H1 (cell line): Measurements from ENCODE around the gene GPR150. TPM values are rescaled to one million over a fixed set of nuclear protein-coding genes. Genes with fewer than 3 reads are reported as not detected.

Experiments
- CTCF ChIA-PET: fragments of 300-600 bp; sonication (Branson Sonifier 250); formaldehyde crosslinking; loops from one replicate; lab custom pipeline; 2021; ENCODE audit not compliant: partially characterized antibody; lab: Charles Lee
- POLR2A ChIA-PET: fragments of 300-600 bp; sonication (Branson Sonifier 250); formaldehyde crosslinking; loops from one replicate; lab custom pipeline; 2021; ENCODE audit warnings: inconsistent platforms; ENCODE audit not compliant: partially characterized antibody; lab: Charles Lee
- DNase-seq, 2 experiments: peaks; one replicate each; pipeline versions ENCODE4 v3.0.0 to v3.0.0-alpha.2; 2010 to 2022; ENCODE audit warnings: low spot score in 2 of 2, low read depth in 1 of 2, mixed read lengths in 1 of 2
- FAIRE-seq: peaks from 2 replicates; lab custom pipeline; 2011; peaks lifted over from hg19 to GRCh38; lab: Jason Lieb, UNC
- H2AFZ ChIP-seq: 2 replicates; pipeline ENCODE4 v1.8.1; 2012; ENCODE audit warnings: low read length, inconsistent platforms
- H2AK5ac ChIP-seq: 2 replicates; pipeline ENCODE4 v1.6.1; 2013; ENCODE audit warnings: low read depth, low read length
- H2BK120ac ChIP-seq: replicated peaks from 2 replicates; pipeline ENCODE3; 2013; ENCODE audit warnings: low read depth, low read length, inconsistent platforms
- H2BK12ac ChIP-seq: 2 replicates; pipeline ENCODE4 v1.6.1; 2013; ENCODE audit warnings: low read depth, low read length
- H2BK15ac ChIP-seq: 2 replicates; pipeline ENCODE4 v1.6.1; 2013; ENCODE audit warnings: low read length
- H2BK20ac ChIP-seq: 2 replicates; pipeline ENCODE4 v1.6.1; 2013; ENCODE audit warnings: low read length
- H2BK5ac ChIP-seq: 2 replicates; pipeline ENCODE4 v1.6.1; 2013; ENCODE audit warnings: low read depth, low read length
- H3K14ac ChIP-seq: 2 replicates; pipeline ENCODE4 v1.6.1; 2013; ENCODE audit warnings: inconsistent platforms; ENCODE audit not compliant: insufficient read length
- H3K18ac ChIP-seq: 2 replicates; pipeline ENCODE4 v1.6.1; 2013; ENCODE audit warnings: low read length; ENCODE audit errors: extremely low read depth
- H3K23ac ChIP-seq: 2 replicates; pipeline ENCODE4 v1.6.1; 2013; ENCODE audit warnings: inconsistent platforms; ENCODE audit not compliant: insufficient read length
- H3K23me2 ChIP-seq: 2 replicates; pipeline ENCODE4 v1.6.1; 2013; ENCODE audit warnings: low read depth, low read length
- H3K27ac ChIP-seq: 2 replicates; pipeline ENCODE4 v1.6.1; 2011; ENCODE audit warnings: low read depth, low read length, inconsistent platforms
- H3K27me3 ChIP-seq, 4 experiments: replicated peaks in 1 of 4; 1 replicate in 1 of 4; 2 replicates in 3 of 4; pipeline versions ENCODE4 v1.6.1 to v1.8.1; 2011 to 2013; ENCODE audit warnings: low read length in 3 of 4, mild to moderate bottlenecking in 3 of 4, inconsistent platforms in 2 of 4, mixed read lengths in 2 of 4, moderate library complexity in 1 of 4; ENCODE audit not compliant: control insufficient read depth in 3 of 4, insufficient read depth in 3 of 4; ENCODE audit errors: extremely low read depth in 1 of 4
- H3K36me3 ChIP-seq, 4 experiments: 2 replicates each; pipeline versions ENCODE4 v1.6.1 to v1.8.1; 2011 to 2013; ENCODE audit warnings: mild to moderate bottlenecking in 4 of 4, low read length in 3 of 4, moderate library complexity in 2 of 4, control low read depth in 1 of 4, inconsistent platforms in 1 of 4; ENCODE audit not compliant: insufficient read depth in 4 of 4, control insufficient read depth in 2 of 4
- H3K4ac ChIP-seq: replicated peaks from 2 replicates; pipeline ENCODE3; 2013; ENCODE audit warnings: low read length, low read depth, mixed read lengths, inconsistent platforms; ENCODE audit not compliant: insufficient read length
- H3K4me1 ChIP-seq, 4 experiments: replicated peaks in 1 of 4; 1 replicate in 1 of 4; 2 replicates in 3 of 4; pipeline versions ENCODE4 v1.6.1 to v1.8.1; 2011 to 2013; ENCODE audit warnings: low read length in 3 of 4, inconsistent platforms in 2 of 4, mixed read lengths in 1 of 4; ENCODE audit not compliant: insufficient read depth in 4 of 4, control insufficient read depth in 3 of 4
- H3K4me2 ChIP-seq, 2 experiments: 2 replicates each; pipeline versions ENCODE4 v1.6.1 to v1.8.1; 2011 to 2013; ENCODE audit warnings: low read depth in 2 of 2, low read length in 2 of 2, control low read depth in 1 of 2, inconsistent platforms in 1 of 2, mild to moderate bottlenecking in 1 of 2; ENCODE audit not compliant: insufficient read depth in 1 of 2
- H3K4me3 ChIP-seq, 4 experiments: fragments of 200-600, 300-600 bp in 1 of 4; sonication (generic), shearing (Covaris generic), sonication (Bioruptor Twin) in 1 of 4; 2 replicates each; pipeline versions ENCODE4 v1.5.1 to v1.8.1; 2011 to 2016; ENCODE audit warnings: low read length in 4 of 4, low read depth in 3 of 4, control low read depth in 2 of 4, inconsistent platforms in 2 of 4, mild to moderate bottlenecking in 2 of 4, mixed read lengths in 1 of 4, moderate library complexity in 1 of 4; ENCODE audit not compliant: insufficient read depth in 2 of 4; ENCODE audit errors: extremely low read depth in 1 of 4
- H3K56ac ChIP-seq: replicated peaks from 2 replicates; pipeline ENCODE3; 2013; ENCODE audit warnings: low read depth, mild to moderate bottlenecking, mixed read lengths, low read length, inconsistent platforms; ENCODE audit not compliant: insufficient read length
- H3K79me1 ChIP-seq: 2 replicates; pipeline ENCODE4 v1.6.1; 2013; ENCODE audit warnings: low read depth, low read length, control low read depth
- H3K79me2 ChIP-seq, 2 experiments: 2 replicates each; pipeline versions ENCODE4 v1.6.1 to v1.8.1; 2012 to 2013; ENCODE audit warnings: low read length in 2 of 2, mild to moderate bottlenecking in 2 of 2, inconsistent platforms in 1 of 2; ENCODE audit not compliant: insufficient read depth in 2 of 2, control insufficient read depth in 1 of 2
- H3K9ac ChIP-seq, 4 experiments: replicated peaks in 1 of 4; 1 replicate in 1 of 4; 2 replicates in 3 of 4; pipeline versions ENCODE4 v1.6.1 to v1.8.1; 2011 to 2013; ENCODE audit warnings: low read depth in 3 of 4, low read length in 3 of 4, control low read depth in 2 of 4, mild to moderate bottlenecking in 2 of 4, moderate library complexity in 2 of 4, inconsistent platforms in 1 of 4; ENCODE audit errors: extremely low read depth in 1 of 4
- H3K9me3 ChIP-seq, 2 experiments: 2 replicates each; pipeline versions ENCODE4 v1.6.1 to v1.8.1; 2012 to 2013; ENCODE audit warnings: mild to moderate bottlenecking in 2 of 2, moderate library complexity in 2 of 2, control low read depth in 1 of 2, inconsistent platforms in 1 of 2, low read depth in 1 of 2, low read length in 1 of 2, mixed read lengths in 1 of 2; ENCODE audit not compliant: insufficient read depth in 2 of 2
- H4K20me1 ChIP-seq, 2 experiments: replicated peaks in 1 of 2; 2 replicates each; pipeline versions ENCODE3 to v1.8.1; 2011 to 2013; ENCODE audit warnings: inconsistent platforms in 2 of 2, low read length in 2 of 2, mild to moderate bottlenecking in 1 of 2; ENCODE audit not compliant: insufficient read depth in 2 of 2, control insufficient read depth in 1 of 2
- H4K5ac ChIP-seq: 2 replicates; pipeline ENCODE4 v1.6.1; 2013; ENCODE audit warnings: low read length, low read depth, mixed read lengths, inconsistent platforms; ENCODE audit not compliant: insufficient read length
- H4K8ac ChIP-seq: 2 replicates; pipeline ENCODE4 v1.8.0; 2013; ENCODE audit warnings: mild to moderate bottlenecking, moderate library complexity, low read length, inconsistent platforms; ENCODE audit not compliant: insufficient read depth; ENCODE audit errors: extremely low read depth
- H4K91ac ChIP-seq: replicated peaks from 2 replicates; pipeline ENCODE3; 2013; ENCODE audit warnings: low read length, mixed read lengths, inconsistent platforms; ENCODE audit not compliant: insufficient read length
- BRCA1 ChIP-seq: IDR thresholded peaks from 2 replicates; pipeline ENCODE4 v1.6.1; 2012; ENCODE audit warnings: low read depth, low read length, improper control_type of control experiment
- CREB1 ChIP-seq: IDR thresholded peaks from 2 replicates; pipeline ENCODE4 v1.6.1; 2012; ENCODE audit warnings: inconsistent platforms
- EGR1 ChIP-seq: IDR thresholded peaks from 2 replicates; pipeline ENCODE4 v1.6.1; 2011; ENCODE audit warnings: low read depth, low read length, borderline replicate concordance
- HDAC2 ChIP-seq, 2 experiments: fragments of 300-600 bp in 1 of 2; sonication (generic) in 1 of 2; IDR thresholded peaks; 2 replicates each; pipeline ENCODE4 v1.6.1; 2011 to 2012; ENCODE audit warnings: low read depth in 2 of 2, low read length in 2 of 2, mild to moderate bottlenecking in 2 of 2, moderate library complexity in 2 of 2, borderline replicate concordance in 1 of 2, inconsistent platforms in 1 of 2
- HDAC6 ChIP-seq: IDR thresholded peaks from one replicate; pipeline ENCODE4 v1.7.1; 2012; ENCODE audit warnings: low read depth, mild to moderate bottlenecking, inconsistent platforms, low read length, moderate library complexity
- KDM4A ChIP-seq: IDR thresholded peaks from one replicate; pipeline ENCODE4 v1.7.1; 2012; ENCODE audit warnings: low read depth, mild to moderate bottlenecking, moderate library complexity, low read length, inconsistent platforms; ENCODE audit not compliant: severe bottlenecking
- POLR2AphosphoS5 ChIP-seq: IDR thresholded peaks from 2 replicates; pipeline ENCODE4 v1.6.1; 2011; ENCODE audit warnings: low read depth, low read length
- POU5F1 ChIP-seq: IDR thresholded peaks from 2 replicates; pipeline ENCODE4 v1.6.1; 2011; ENCODE audit warnings: low read depth, mild to moderate bottlenecking, low read length, moderate library complexity
- SAP30 ChIP-seq: fragments of 300-600 bp; sonication (generic); IDR thresholded peaks from 2 replicates; pipeline ENCODE4 v1.7.1; 2012; ENCODE audit warnings: low read length, moderate library complexity, mild to moderate bottlenecking, inconsistent platforms; ENCODE audit not compliant: insufficient read depth, insufficient replicate concordance
- SP1 ChIP-seq: IDR thresholded peaks from 2 replicates; pipeline ENCODE4 v1.6.1; 2011; ENCODE audit warnings: low read depth, low read length
- SP2 ChIP-seq: IDR thresholded peaks from 2 replicates; pipeline ENCODE4 v1.6.1; 2012; ENCODE audit warnings: mild to moderate bottlenecking, low read length, inconsistent platforms
- SRF ChIP-seq: IDR thresholded peaks from 2 replicates; pipeline ENCODE4 v1.6.1; 2011; ENCODE audit warnings: mild to moderate bottlenecking, low read depth, low read length, moderate library complexity
- TAF1 ChIP-seq: IDR thresholded peaks from 2 replicates; pipeline ENCODE4 v1.6.1; 2011; ENCODE audit warnings: mild to moderate bottlenecking, low read depth, low read length
- TEAD4 ChIP-seq: IDR thresholded peaks from 2 replicates; pipeline ENCODE4 v1.6.1; 2012; ENCODE audit warnings: low read depth, low read length, inconsistent platforms, mixed read lengths
- YY1 ChIP-seq: IDR thresholded peaks from 2 replicates; pipeline ENCODE4 v1.6.1; 2011; ENCODE audit warnings: low read depth, mild to moderate bottlenecking, low read length
- WGBS, 2 experiments: shearing (Covaris generic) in 1 of 2; methylation state at CpG; one replicate each; pipeline versions ENCODE4 v1.1.6 to v1.1.7; 2013 to 2015; ENCODE audit warnings: low lambda C conversion rate in 2 of 2, mixed read lengths in 2 of 2, inconsistent platforms in 1 of 2, low coverage in 1 of 2, missing lambda C conversion rate in 1 of 2; ENCODE audit not compliant: insufficient replicate concordance in 2 of 2, insufficient coverage in 1 of 2, insufficient read length in 1 of 2; ENCODE audit errors: extremely low coverage in 1 of 2, missing lambda C conversion rate in 1 of 2; 5-methylcytosine and 5-hydroxymethylcytosine counted together
- polyA plus RNA-seq, 7 experiments: library from polyadenylated mRNA; depleted of rRNA in 3 of 7; stranded (reverse) in 5 of 7; unstranded in 2 of 7; fragments of >200 nt in 5 of 7; fragments of 200-250 nt in 2 of 7; gene quantifications; 1 replicate in 5 of 7; 2 replicates in 1 of 7; 4 replicates in 1 of 7; pipeline versions ENCODE4 v1.2.1 to v1.2.3, GENCODE V29; 2011 to 2013; ENCODE audit warnings: missing spikeins in 2 of 7, mixed read lengths in 2 of 7
- total RNA-seq: library from RNA; stranded (reverse); fragmentation: NEBNext Ultra II Directional; extraction: Animal tissue kit (Norgen Biotek cat#: 25700); gene quantifications from 2 replicates; pipeline ENCODE4 v1.2.1, GENCODE V29; 2021

Gene GPR150
- total and polyA plus RNA-seq, 2 of the 8 experiments (the other 6 are each of a cell fraction or from before 2014, with no cell fraction given): 0.14 TPM; not detected in 1

- H3K36me3 ChIP-seq: no peaks in the 10 kb centered on the region
- ChIA-PET CTCF (interaction anchor here (0.9 to 1.4 kb wide), 4 partner anchors 10 to 669 kb away, joined by 3 read pairs; no protein-coding TSS in a partner anchor), POLR2A (no interaction called here)
- H3K23me2 ChIP-seq: no peaks in the 10 kb centered on the region; the same call in 1 of the 2 replicates
- H3K27ac ChIP-seq: no peak overlapping the region
- H3K79me2 ChIP-seq: no peaks in the 10 kb centered on the region
- FAIRE-seq (no peak), DNase-seq (no peak)
- TF ChIP-seq POU5F1 (no peak), HDAC6 (no peak), SP1 (no peak), KDM4A (no peak), EGR1 (no peak), SP2 (no peak), TEAD4 (no peak), CREB1 (no peak), TAF1 (no peak), YY1 (no peak), BRCA1 (no peak), SAP30 (no peak), POLR2AphosphoS5 (no peak), HDAC2 (IDR thresholded peaks at IDR 0.05; ENCODE audit: borderline replicate concordance in 1 of 2, low read depth in 2 of 2, low read length in 2 of 2) (no peak), SRF (no peak)
- H4K91ac ChIP-seq: no peak overlapping the region
- no peak overlapping the region for H2AFZ ChIP-seq
- H3K4me1 ChIP-seq: no peaks in the 10 kb centered on the region
- H3K4ac ChIP-seq: no peak overlapping the region
- H4K5ac ChIP-seq: no peak overlapping the region
- H2AK5ac ChIP-seq: no peak overlapping the region
- no peak overlapping the region for H2BK15ac ChIP-seq
- H3K79me1 ChIP-seq: no peaks in the 10 kb centered on the region
- no peak overlapping the region for H3K4me2 ChIP-seq
- WGBS, 2 experiments: 89% methylated on average over 5 of the region's 5 CpGs; no CpG with 5 or more reads in 1 of the 2 experiments
- H2BK5ac ChIP-seq: no peak overlapping the region
- no peaks in the 10 kb centered on the region for H3K9me3 ChIP-seq
- no peak overlapping the region for H3K9ac ChIP-seq
- no peak overlapping the region for H3K18ac ChIP-seq
- H2BK20ac ChIP-seq: no peak overlapping the region
- no peak overlapping the region; the same call in 1 of the 2 replicates for H4K8ac ChIP-seq
- no peaks in the 10 kb centered on the region for H3K27me3 ChIP-seq
- H3K56ac ChIP-seq: no peak overlapping the region
- no peak overlapping the region for H3K23ac ChIP-seq
- no peaks in the 10 kb centered on the region for H4K20me1 ChIP-seq
- no peak overlapping the region for H3K14ac ChIP-seq
- H3K4me3 ChIP-seq: no peak overlapping the region
- H2BK12ac ChIP-seq: no peak overlapping the region
- no peak overlapping the region for H2BK120ac ChIP-seq
Measured at GRCh38 chr5:95669985-95670384, 50.1 kb downstream of the GPR150 start.
